KBM-7 (cell line): Measurements from ENCODE around the gene LRRC42.

Experiments used
- DNase-seq: peaks from one replicate; pipeline ENCODE4 v3.0.0-alpha.2; 2015
- in situ Hi-C: fragments of 300-500 bp; cut with MboI; formaldehyde crosslinking; loops from 2 replicates; pipeline ENCODE4 v1.14.3; 2020; ENCODE audit warnings: low sequenced_read_pairs, low pct_unique_long_range_greater_than_20kb, mixed read lengths

The LRRC42 gene

GRCh38 chr1:53946252-53947171 lies at the start of gene LRRC42:
TSS of gene LRRC42 (plus strand) at chr1:53946350. CDS start at chr1:53952000, 5,650 bp downstream.
- in situ Hi-C loops, result no loop called here
- DNase-seq, result peak; percentile 86

- in situ Hi-C loops, result no loop called here
- peak; percentile 14 for DNase-seq
Measured at GRCh38 chr1:53896635-53897229, 49.4 kb upstream of the LRRC42 start.

GRCh38 chr1:53899206-53899628 lies 46.9 kb upstream of the LRRC42 start:
- in situ Hi-C loops, result no loop called here
- no peak for DNase-seq

- DNase-seq, result no peak
- in situ Hi-C loops, result no loop called here
Measured at GRCh38 chr1:53899708-53900107, 46.4 kb upstream of the LRRC42 start.

- in situ Hi-C loops, result no loop called here
- no peak for DNase-seq
Measured at GRCh38 chr1:53902235-53903138, 43.7 kb upstream of the LRRC42 start.

GRCh38 chr1:53905509-53905908 lies 40.6 kb upstream of the LRRC42 start:
- no peak for DNase-seq
- in situ Hi-C loops, result no loop called here

GRCh38 chr1:53906121-53906520 lies 40.0 kb upstream of the LRRC42 start:
- in situ Hi-C loops, result no loop called here
- no peak for DNase-seq

- in situ Hi-C loops, result no loop called here
- no peak for DNase-seq
Measured at GRCh38 chr1:53909946-53910345, 36.2 kb upstream of the LRRC42 start.

- in situ Hi-C loops, result no loop called here
- no peak for DNase-seq
Measured at GRCh38 chr1:53911442-53911841, 34.7 kb upstream of the LRRC42 start.

GRCh38 chr1:53913352-53914033 lies 32.7 kb upstream of the LRRC42 start:
- DNase-seq, result no peak
- in situ Hi-C loops, result no loop called here

GRCh38 chr1:53918343-53918742 lies 27.8 kb upstream of the LRRC42 start:
- no peak for DNase-seq
- in situ Hi-C loops, result no loop called here

- DNase-seq, result no peak
- in situ Hi-C loops, result no loop called here
Measured at GRCh38 chr1:53919675-53920066, 26.5 kb upstream of the LRRC42 start.

GRCh38 chr1:53927376-53927881 lies 18.7 kb upstream of the LRRC42 start:
- in situ Hi-C loops, result no loop called here
- no peak for DNase-seq

- no peak for DNase-seq
- in situ Hi-C loops, result no loop called here
Measured at GRCh38 chr1:53929246-53929960, 16.7 kb upstream of the LRRC42 start.

GRCh38 chr1:53930932-53931331 lies 15.2 kb upstream of the LRRC42 start:
- no peak for DNase-seq
- in situ Hi-C loops, result no loop called here

GRCh38 chr1:53931523-53931922 lies 14.6 kb upstream of the LRRC42 start:
- no peak for DNase-seq
- in situ Hi-C loops, result no loop called here

- DNase-seq, result peak; percentile 17
- in situ Hi-C loops, result no loop called here
Measured at GRCh38 chr1:53934170-53934765, 11.9 kb upstream of the LRRC42 start.

GRCh38 chr1:53936430-53936829 lies 9.7 kb upstream of the LRRC42 start:
- in situ Hi-C loops, result no loop called here
- no peak for DNase-seq
